ENCODE measurements around the gene LPCAT3. TPM values are rescaled to one million over a fixed set of nuclear protein-coding genes. Genes with fewer than 3 reads are reported as not detected.

Gene LPCAT3
- total and polyA plus RNA-seq, 2 of the 13 experiments (the other 11 are each of a cell fraction or from before 2014, with no cell fraction given) = 44.5 to 64.3 TPM

DNA sequence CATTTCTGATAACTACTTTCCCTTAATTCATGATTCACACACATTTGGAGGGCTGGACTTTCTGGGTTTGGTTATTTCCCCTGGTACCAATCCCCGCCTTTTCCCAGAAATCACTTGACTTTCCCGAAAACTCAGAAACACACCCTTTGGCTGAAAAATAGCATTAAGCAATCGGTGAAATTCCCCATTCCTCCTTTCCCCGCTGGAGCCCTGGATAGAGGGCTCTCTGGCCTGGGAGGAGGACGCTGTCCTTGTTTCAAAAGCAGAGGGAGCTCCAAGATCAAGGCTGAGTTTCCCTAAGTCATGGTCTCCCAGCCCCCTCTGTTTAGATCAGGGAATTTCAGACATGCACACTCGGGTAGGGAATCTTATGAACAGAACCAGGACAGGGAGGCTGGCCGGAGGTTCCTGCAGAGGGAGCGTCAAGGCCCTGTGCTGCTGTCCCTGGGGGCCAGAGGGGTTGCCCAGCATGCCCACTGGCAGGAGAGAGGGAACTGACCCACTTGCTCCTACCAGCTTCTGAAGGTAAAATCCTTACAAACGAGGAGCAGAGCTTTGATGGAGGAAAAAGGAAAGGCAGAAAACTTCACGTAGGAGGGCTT, 42.2 kb upstream of the LPCAT3 start, which contains the start of gene C1S (continued):
- TF ChIP-seq, protein P1, sequence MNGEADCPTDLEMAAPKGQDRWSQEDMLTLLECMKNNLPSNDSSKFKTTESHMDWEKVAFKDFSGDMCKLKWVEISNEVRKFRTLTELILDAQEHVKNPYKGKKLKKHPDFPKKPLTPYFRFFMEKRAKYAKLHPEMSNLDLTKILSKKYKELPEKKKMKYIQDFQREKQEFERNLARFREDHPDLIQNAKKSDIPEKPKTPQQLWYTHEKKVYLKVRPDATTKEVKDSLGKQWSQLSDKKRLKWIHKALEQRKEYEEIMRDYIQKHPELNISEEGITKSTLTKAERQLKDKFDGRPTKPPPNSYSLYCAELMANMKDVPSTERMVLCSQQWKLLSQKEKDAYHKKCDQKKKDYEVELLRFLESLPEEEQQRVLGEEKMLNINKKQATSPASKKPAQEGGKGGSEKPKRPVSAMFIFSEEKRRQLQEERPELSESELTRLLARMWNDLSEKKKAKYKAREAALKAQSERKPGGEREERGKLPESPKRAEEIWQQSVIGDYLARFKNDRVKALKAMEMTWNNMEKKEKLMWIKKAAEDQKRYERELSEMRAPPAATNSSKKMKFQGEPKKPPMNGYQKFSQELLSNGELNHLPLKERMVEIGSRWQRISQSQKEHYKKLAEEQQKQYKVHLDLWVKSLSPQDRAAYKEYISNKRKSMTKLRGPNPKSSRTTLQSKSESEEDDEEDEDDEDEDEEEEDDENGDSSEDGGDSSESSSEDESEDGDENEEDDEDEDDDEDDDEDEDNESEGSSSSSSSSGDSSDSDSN (CRISPR knock-in tag; IDR thresholded peaks at IDR 0.05) = peak; percentile 10; the same call in 1 of the 2 replicates
- TF ChIP-seq, protein P2, sequence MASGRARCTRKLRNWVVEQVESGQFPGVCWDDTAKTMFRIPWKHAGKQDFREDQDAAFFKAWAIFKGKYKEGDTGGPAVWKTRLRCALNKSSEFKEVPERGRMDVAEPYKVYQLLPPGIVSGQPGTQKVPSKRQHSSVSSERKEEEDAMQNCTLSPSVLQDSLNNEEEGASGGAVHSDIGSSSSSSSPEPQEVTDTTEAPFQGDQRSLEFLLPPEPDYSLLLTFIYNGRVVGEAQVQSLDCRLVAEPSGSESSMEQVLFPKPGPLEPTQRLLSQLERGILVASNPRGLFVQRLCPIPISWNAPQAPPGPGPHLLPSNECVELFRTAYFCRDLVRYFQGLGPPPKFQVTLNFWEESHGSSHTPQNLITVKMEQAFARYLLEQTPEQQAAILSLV (CRISPR knock-in tag; IDR thresholded peaks at IDR 0.05; ENCODE audit: borderline replicate concordance) = 0 out of 2 replicates have a peak, but pooled peaks have one; percentile 65
- TF ChIP-seq ZNF672 (CRISPR knock-in tag; IDR thresholded peaks at IDR 0.05) (no peak), HHEX (CRISPR knock-in tag; IDR thresholded peaks at IDR 0.05) (no peak), ZNF616 (CRISPR knock-in tag; IDR thresholded peaks at IDR 0.05; ENCODE audit: low read depth) (no peak), TBP (CRISPR knock-in tag; IDR thresholded peaks at IDR 0.05) (no peak), KMT2B (CRISPR knock-in tag; IDR thresholded peaks at IDR 0.05) (no peak), ASH2L (IDR thresholded peaks at IDR 0.05; ENCODE audit: insufficient read length, low read depth, low read length) (no peak), GATA4 (IDR thresholded peaks at IDR 0.05; ENCODE audit: borderline replicate concordance, low read depth) (no peak), POLR2AphosphoS2 (IDR thresholded peaks at IDR 0.05; ENCODE audit: low read depth, low read length) (no peak), TARDBP (CRISPR knock-in tag; IDR thresholded peaks at IDR 0.05) (no peak), ZSCAN25 (CRISPR knock-in tag; IDR thresholded peaks at IDR 0.05) (no peak), NONO (IDR thresholded peaks at IDR 0.05) (no peak), NONO (CRISPR knock-in tag; conservative IDR thresholded peaks at IDR 0.05) (no peak)
- TF ChIP-seq, protein P3, sequence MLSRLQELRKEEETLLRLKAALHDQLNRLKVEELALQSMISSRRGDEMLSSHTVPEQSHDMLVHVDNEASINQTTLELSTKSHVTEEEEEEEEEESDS (CRISPR knock-in tag; IDR thresholded peaks at IDR 0.05; ENCODE audit: borderline replicate concordance) = no peak
- TF ChIP-seq, protein P4, sequence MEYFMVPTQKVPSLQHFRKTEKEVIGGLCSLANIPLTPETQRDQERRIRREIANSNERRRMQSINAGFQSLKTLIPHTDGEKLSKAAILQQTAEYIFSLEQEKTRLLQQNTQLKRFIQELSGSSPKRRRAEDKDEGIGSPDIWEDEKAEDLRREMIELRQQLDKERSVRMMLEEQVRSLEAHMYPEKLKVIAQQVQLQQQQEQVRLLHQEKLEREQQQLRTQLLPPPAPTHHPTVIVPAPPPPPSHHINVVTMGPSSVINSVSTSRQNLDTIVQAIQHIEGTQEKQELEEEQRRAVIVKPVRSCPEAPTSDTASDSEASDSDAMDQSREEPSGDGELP (IDR thresholded peaks at IDR 0.05; ENCODE audit: borderline replicate concordance, low read depth) = no peak
- TF ChIP-seq, protein P5, sequence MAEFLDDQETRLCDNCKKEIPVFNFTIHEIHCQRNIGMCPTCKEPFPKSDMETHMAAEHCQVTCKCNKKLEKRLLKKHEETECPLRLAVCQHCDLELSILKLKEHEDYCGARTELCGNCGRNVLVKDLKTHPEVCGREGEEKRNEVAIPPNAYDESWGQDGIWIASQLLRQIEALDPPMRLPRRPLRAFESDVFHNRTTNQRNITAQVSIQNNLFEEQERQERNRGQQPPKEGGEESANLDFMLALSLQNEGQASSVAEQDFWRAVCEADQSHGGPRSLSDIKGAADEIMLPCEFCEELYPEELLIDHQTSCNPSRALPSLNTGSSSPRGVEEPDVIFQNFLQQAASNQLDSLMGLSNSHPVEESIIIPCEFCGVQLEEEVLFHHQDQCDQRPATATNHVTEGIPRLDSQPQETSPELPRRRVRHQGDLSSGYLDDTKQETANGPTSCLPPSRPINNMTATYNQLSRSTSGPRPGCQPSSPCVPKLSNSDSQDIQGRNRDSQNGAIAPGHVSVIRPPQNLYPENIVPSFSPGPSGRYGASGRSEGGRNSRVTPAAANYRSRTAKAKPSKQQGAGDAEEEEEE (CRISPR knock-in tag; IDR thresholded peaks at IDR 0.05; ENCODE audit: borderline replicate concordance) = no peak
- TF ChIP-seq, protein P6, sequence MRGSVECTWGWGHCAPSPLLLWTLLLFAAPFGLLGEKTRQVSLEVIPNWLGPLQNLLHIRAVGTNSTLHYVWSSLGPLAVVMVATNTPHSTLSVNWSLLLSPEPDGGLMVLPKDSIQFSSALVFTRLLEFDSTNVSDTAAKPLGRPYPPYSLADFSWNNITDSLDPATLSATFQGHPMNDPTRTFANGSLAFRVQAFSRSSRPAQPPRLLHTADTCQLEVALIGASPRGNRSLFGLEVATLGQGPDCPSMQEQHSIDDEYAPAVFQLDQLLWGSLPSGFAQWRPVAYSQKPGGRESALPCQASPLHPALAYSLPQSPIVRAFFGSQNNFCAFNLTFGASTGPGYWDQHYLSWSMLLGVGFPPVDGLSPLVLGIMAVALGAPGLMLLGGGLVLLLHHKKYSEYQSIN (CRISPR knock-in tag; IDR thresholded peaks at IDR 0.05; ENCODE audit: borderline replicate concordance) = no peak
- TF ChIP-seq, protein P7, sequence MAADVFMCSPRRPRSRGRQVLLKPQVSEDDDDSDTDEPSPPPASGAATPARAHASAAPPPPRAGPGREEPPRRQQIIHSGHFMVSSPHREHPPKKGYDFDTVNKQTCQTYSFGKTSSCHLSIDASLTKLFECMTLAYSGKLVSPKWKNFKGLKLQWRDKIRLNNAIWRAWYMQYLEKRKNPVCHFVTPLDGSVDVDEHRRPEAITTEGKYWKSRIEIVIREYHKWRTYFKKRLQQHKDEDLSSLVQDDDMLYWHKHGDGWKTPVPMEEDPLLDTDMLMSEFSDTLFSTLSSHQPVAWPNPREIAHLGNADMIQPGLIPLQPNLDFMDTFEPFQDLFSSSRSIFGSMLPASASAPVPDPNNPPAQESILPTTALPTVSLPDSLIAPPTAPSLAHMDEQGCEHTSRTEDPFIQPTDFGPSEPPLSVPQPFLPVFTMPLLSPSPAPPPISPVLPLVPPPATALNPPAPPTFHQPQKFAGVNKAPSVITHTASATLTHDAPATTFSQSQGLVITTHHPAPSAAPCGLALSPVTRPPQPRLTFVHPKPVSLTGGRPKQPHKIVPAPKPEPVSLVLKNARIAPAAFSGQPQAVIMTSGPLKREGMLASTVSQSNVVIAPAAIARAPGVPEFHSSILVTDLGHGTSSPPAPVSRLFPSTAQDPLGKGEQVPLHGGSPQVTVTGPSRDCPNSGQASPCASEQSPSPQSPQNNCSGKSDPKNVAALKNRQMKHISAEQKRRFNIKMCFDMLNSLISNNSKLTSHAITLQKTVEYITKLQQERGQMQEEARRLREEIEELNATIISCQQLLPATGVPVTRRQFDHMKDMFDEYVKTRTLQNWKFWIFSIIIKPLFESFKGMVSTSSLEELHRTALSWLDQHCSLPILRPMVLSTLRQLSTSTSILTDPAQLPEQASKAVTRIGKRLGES (CRISPR knock-in tag; IDR thresholded peaks at IDR 0.05; ENCODE audit: borderline replicate concordance) = no peak

Measured in HepG2 (cell line).